CD4-positive, CD25-positive, alpha-beta regulatory T cell (primary cell): ENCODE data around the gene PNKP. TPM values are rescaled to one million over a fixed set of nuclear protein-coding genes. Genes with fewer than 3 reads are reported as not detected.

Experiments
- ATAC-seq, 2 donors: fragments of 150-1000 bp; cut with Tn5 transposase; one replicate each; pipeline ENCODE4 v1.10.0; 2021; ENCODE audit warnings: low read depth in 2 of 2, moderate number of reproducible peaks in 2 of 2, moderate library complexity in 1 of 2
- DNase-seq, 3 donors: peaks; one replicate each; pipeline versions ENCODE4 v3.0.0 to v3.0.0-alpha.2; 2012 to 2022; ENCODE audit warnings: mixed read lengths in 1 of 3
- H3K27ac ChIP-seq: one replicate; pipeline ENCODE4 v1.7.0; 2013; ENCODE audit warnings: mild to moderate bottlenecking, low read length; ENCODE audit not compliant: insufficient read depth, poor library complexity, severe bottlenecking
- H3K27me3 ChIP-seq: one replicate; pipeline ENCODE4 v1.7.0; 2013; ENCODE audit warnings: low read length; ENCODE audit not compliant: control insufficient read depth, insufficient read depth
- H3K36me3 ChIP-seq: one replicate; pipeline ENCODE4 v1.7.0; 2013; ENCODE audit warnings: mild to moderate bottlenecking, low read length, moderate library complexity; ENCODE audit not compliant: control insufficient read depth, insufficient read depth
- H3K4me1 ChIP-seq: 2 replicates; pipeline ENCODE4 v1.7.0; 2013; ENCODE audit warnings: mild to moderate bottlenecking, low read length; ENCODE audit not compliant: insufficient read depth, control insufficient read depth, poor library complexity, severe bottlenecking
- H3K4me3 ChIP-seq: one replicate; pipeline ENCODE4 v1.7.0; 2013; ENCODE audit warnings: low read depth, mild to moderate bottlenecking, low read length, moderate library complexity
- H3K9me3 ChIP-seq, 2 experiments: 1 replicate in 1 of 2; 2 replicates in 1 of 2; pipeline ENCODE4 v1.7.0; 2013; ENCODE audit warnings: low read length in 2 of 2, mild to moderate bottlenecking in 1 of 2, moderate library complexity in 1 of 2; ENCODE audit not compliant: control insufficient read depth in 2 of 2
- H3K27ac Mint-ChIP-seq, 3 donors: one replicate each; pipeline ENCODE4 v1.8.0; 2020 to 2022; ENCODE audit warnings: mild to moderate bottlenecking in 3 of 3, mixed read lengths in 3 of 3, moderate library complexity in 2 of 3
- H3K27me3 Mint-ChIP-seq: one replicate; pipeline ENCODE4 v1.8.0; 2022; ENCODE audit warnings: mild to moderate bottlenecking, mixed read lengths
- H3K36me3 Mint-ChIP-seq: one replicate; pipeline ENCODE4 v1.8.0; 2020; ENCODE audit warnings: mixed read lengths
- H3K4me1 Mint-ChIP-seq, 4 donors: one replicate each; pipeline ENCODE4 v1.8.0; 2020 to 2022; ENCODE audit warnings: mixed read lengths in 4 of 4, mild to moderate bottlenecking in 1 of 4
- H3K4me3 Mint-ChIP-seq, 4 donors: one replicate each; pipeline ENCODE4 v1.8.0; 2020 to 2022; ENCODE audit warnings: mild to moderate bottlenecking in 4 of 4, mixed read lengths in 4 of 4, moderate library complexity in 3 of 4
- H3K9me3 Mint-ChIP-seq, 7 donors: one replicate each; pipeline ENCODE4 v1.8.0; 2020 to 2022; ENCODE audit warnings: mixed read lengths in 7 of 7, mild to moderate bottlenecking in 3 of 7, moderate library complexity in 2 of 7
- polyA plus RNA-seq, 4 donors: library from polyadenylated mRNA; unstranded; fragments of 300-500 nt; fragmentation: Illumina TruSeq; gene quantifications; one replicate each; pipeline ENCODE4 v1.2.3, GENCODE V29; 2021
- total RNA-seq: library from RNA; stranded (reverse); gene quantifications from one replicate; pipeline ENCODE4 v1.2.3, GENCODE V29; 2022

PNKP gene
- total and polyA plus RNA-seq, 5 donors from 2014 or later, result 26.2 to 149 (median 28.4) TPM

DNA sequence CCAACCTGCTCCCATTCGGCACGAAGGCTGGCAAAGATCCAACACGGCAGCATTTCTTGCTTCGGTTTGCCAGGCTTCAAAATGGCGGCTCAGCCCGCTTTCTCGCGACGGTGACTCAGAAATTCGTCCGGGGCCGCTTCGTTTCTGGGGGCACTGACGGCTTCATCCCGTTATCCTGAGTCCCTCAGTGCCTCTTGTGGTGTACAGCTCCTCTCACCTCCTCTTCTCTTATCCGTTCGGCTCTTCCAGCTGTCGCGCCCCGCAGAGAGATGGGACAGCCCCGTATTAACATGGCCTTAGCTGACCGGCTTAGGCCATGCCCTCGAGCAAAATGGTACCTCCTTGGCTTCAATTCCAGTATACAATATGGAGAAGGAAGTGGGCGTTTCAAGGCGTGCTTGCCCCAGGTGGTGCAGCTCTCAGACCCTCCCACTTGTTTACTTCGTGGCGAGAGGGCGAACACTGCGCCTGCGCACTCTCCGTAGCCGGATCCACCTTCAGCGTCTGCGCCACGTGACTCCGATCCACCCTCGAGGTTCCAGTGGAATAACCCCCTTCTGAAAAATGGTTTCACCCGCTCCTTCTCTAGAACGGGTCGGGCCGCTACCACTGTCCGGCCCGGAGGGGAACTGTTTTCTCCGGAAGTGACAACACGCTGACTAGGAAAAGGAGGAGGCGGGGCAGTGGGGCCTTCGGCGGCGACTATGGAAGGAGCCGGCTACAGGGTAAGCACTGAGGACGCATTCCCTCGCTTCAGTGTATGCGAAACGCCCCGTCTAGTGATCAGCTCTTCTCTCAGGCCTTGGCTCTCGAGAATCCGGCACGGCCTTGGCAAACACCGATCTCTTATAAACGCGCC lies 9.9 kb upstream of the PNKP start, which contains the start of the genes AKT1S1 and TBC1D17:
TSS of gene AKT1S1 (minus strand) at position 336 of the 859 bp plus-strand sequence. CDS start 4,060 bp downstream, outside the sequence.
TSS of gene TBC1D17 (plus strand) at position 683 of the 859 bp plus-strand sequence. CDS start at position 705, 22 bp downstream.
- Mint-ChIP-seq H3K4me1 (peaks cover 0 to 42% (median 9%) of the 10 kb centered on the region in 4 donors), H3K4me3 (peak within 1 kb of the TSS in 1 of 4 donors; percentile 53), H3K27me3 (no peaks in the 10 kb centered on the region), H3K36me3 (peaks cover 4% of the 10 kb centered on the region), H3K27ac (no peak within 1 kb of the TSS), H3K9me3 (no peaks in the 10 kb centered on the region)
- peaks cover 19% of the 10 kb centered on the region for H3K36me3 ChIP-seq
- H3K9me3 ChIP-seq, result no peaks in the 10 kb centered on the region
- peak within 1 kb of the TSS; percentile 90 for H3K4me3 ChIP-seq
- peak within 1 kb of the TSS; percentile 99 for H3K27ac ChIP-seq
- peak; percentile 97 to 100 (median 100) for DNase-seq
- no peaks in the 10 kb centered on the region for H3K27me3 ChIP-seq
- H3K4me1 ChIP-seq, result peaks cover 22% of the 10 kb centered on the region
- peak; percentile 68 to 70 for ATAC-seq

DNA sequence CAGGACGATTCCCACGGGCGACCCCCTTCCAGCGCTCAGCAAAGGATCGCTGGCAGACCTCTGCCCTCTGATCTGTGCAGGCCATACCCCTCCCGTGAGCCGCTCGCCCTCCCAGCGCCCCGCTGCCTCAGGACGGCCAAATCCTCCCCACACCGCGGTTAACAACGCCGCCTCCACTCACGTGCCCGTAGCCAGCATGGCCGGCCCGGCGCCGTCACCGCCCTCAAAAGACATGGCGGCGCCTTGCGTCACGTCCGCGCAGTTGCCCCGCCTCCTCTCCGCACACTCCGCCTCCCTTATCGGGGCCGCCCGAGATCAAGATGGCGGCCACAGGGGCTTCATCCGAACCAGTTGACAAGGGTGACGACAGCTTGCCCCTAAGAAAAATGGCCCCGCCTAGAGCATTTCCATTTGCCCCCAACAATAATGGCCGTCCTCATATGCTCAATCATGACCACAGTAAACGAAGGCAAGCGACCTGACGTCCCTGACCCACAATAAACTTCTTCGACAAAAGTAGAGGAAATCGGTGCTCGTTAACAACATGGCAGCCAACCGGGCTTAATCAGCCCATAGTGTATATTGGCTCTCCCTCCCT lies 9.1 kb upstream of the PNKP start:
- no peak overlapping the region for H3K4me3 Mint-ChIP-seq
- H3K27ac Mint-ChIP-seq, result no peak overlapping the region
- no peaks in the 10 kb centered on the region for H3K27me3 ChIP-seq
- H3K4me1 Mint-ChIP-seq, result peaks cover 0 to 49% (median 13%) of the 10 kb centered on the region in 4 donors
- H3K36me3 Mint-ChIP-seq, result peaks cover 4% of the 10 kb centered on the region
- no peaks in the 10 kb centered on the region for H3K9me3 ChIP-seq
- no peaks in the 10 kb centered on the region for H3K27me3 Mint-ChIP-seq
- H3K9me3 Mint-ChIP-seq, result no peaks in the 10 kb centered on the region
- ATAC-seq, result peak; percentile 58 to 62
- peaks cover 22% of the 10 kb centered on the region for H3K4me1 ChIP-seq
- peak overlapping the region; percentile 90 for H3K4me3 ChIP-seq
- peak; percentile 96 to 99 (median 99) for DNase-seq
- peak overlapping the region; percentile 99 for H3K27ac ChIP-seq
- H3K36me3 ChIP-seq, result peaks cover 13% of the 10 kb centered on the region

DNA sequence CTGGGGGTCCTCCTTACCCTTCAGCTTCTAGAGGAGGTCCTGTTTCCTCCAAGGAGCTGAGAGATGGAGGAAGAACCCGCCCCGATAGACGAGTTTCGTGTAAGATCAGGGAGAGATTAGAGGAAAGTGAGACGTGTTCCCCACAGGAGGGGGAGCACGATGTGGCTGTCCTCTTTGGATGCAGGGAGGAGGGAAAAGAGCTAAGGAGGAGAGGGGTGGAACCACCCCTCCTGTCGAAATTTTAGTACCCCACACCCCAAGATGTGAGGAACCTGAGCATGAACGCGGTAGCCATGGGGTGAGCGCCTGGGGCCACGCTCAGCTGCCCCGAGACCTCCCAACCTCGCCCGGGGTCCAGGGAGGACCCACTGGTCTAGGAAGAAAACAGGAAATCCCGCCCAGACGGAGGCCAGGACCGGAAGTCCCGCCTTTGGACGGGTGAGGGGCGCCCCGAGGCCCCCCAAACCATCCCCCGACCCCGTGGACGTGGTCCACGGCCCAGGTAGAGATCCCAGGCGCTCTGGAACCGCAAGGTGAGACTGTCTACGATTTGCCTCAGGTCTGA lies 8.6 kb upstream of the PNKP start:
- peaks cover 0 to 53% (median 13%) of the 10 kb centered on the region in 4 donors for H3K4me1 Mint-ChIP-seq
- no peaks in the 10 kb centered on the region for H3K9me3 Mint-ChIP-seq
- Histone ChIP-seq H3K4me1 (peaks cover 22% of the 10 kb centered on the region), H3K9me3 (no peaks in the 10 kb centered on the region), H3K27me3 (no peaks in the 10 kb centered on the region), H3K27ac (peak overlapping the region; percentile 99), H3K4me3 (peak overlapping the region; percentile 86), H3K36me3 (peaks cover 9% of the 10 kb centered on the region)
- no peak overlapping the region for H3K27ac Mint-ChIP-seq
- no peak overlapping the region for H3K4me3 Mint-ChIP-seq
- H3K27me3 Mint-ChIP-seq, result no peaks in the 10 kb centered on the region
- no peak for ATAC-seq
- peaks cover 4% of the 10 kb centered on the region for H3K36me3 Mint-ChIP-seq
- peak in 2 of 3 donors; percentile 43 to 66 for DNase-seq

DNA sequence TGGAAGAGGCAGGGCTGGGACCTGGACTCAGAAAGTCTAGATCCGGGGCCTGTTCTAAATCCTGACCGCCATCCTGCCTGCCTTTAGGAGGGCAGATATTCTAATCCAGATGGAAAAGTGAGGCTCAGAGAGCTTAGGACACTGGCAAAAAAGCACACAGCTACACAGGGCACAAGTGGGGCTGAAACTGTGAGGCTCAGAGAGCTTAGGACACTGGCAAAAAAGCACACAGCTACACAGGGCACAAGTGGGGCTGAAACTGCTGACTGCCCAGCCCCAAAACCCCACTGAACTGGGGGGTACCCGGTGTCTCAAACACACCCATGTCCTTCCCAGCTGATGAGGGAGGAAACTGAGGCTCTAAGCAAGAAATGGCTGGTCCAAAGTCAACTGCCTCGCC lies 7.8 kb upstream of the PNKP start:
- no peak overlapping the region for H3K27ac Mint-ChIP-seq
- peaks cover 27% of the 10 kb centered on the region for H3K4me1 ChIP-seq
- H3K4me3 ChIP-seq, result no peak overlapping the region
- no peaks in the 10 kb centered on the region for H3K9me3 Mint-ChIP-seq
- no peaks in the 10 kb centered on the region for H3K27me3 ChIP-seq
- H3K36me3 ChIP-seq, result peaks cover 2% of the 10 kb centered on the region
- H3K9me3 ChIP-seq, result no peaks in the 10 kb centered on the region
- H3K4me1 Mint-ChIP-seq, result peaks cover 0 to 57% (median 16%) of the 10 kb centered on the region in 4 donors
- peaks cover 4% of the 10 kb centered on the region for H3K36me3 Mint-ChIP-seq
- ATAC-seq, result no peak
- H3K4me3 Mint-ChIP-seq, result no peak overlapping the region
- no peak overlapping the region for H3K27ac ChIP-seq
- H3K27me3 Mint-ChIP-seq, result no peaks in the 10 kb centered on the region
- no peak for DNase-seq

DNA sequence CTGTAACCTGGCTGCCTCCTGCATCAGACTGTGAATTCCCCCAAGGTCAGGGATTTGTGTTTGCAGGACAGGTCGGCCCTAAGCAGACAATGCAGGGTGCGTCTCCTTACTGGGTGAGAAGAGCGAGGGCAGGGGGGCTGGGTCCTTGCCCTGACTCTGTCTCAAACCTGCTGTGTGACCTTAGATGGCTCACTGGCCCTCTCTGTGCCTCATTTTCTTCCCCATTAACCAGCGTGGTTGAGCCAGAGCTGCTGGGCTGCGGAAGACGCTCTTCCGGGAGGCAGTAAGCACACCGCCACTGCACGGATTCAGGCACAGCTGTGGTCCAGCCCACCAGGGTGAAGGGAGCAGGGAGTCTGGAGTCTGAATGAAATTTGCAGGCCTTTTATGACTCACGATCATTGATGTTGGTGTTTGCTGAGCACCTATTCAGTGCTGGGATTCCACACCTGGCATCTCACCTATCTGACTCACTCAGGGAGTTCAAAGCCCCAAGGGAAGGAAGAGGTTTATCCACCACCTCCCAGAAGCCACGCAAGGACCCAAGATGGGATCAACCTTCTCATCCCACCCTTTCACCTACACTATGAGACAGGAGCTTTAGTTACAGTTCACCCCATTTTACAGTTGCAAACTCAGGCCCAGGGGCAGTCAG lies 7.3 kb upstream of the PNKP start:
- no peaks in the 10 kb centered on the region for H3K27me3 Mint-ChIP-seq
- no peaks in the 10 kb centered on the region for H3K9me3 Mint-ChIP-seq
- H3K4me3 Mint-ChIP-seq, result peak overlapping the region in 2 of 4 donors; percentile 5 to 74
- DNase-seq (no peak), ATAC-seq (no peak)
- H3K9me3 ChIP-seq, result no peaks in the 10 kb centered on the region
- H3K27ac Mint-ChIP-seq, result peak overlapping the region in 2 of 3 donors; percentile 73 to 76
- no peaks in the 10 kb centered on the region for H3K36me3 ChIP-seq
- H3K27ac ChIP-seq, result no peak overlapping the region
- peaks cover 0 to 57% (median 16%) of the 10 kb centered on the region in 4 donors for H3K4me1 Mint-ChIP-seq
- peaks cover 4% of the 10 kb centered on the region for H3K36me3 Mint-ChIP-seq
- no peaks in the 10 kb centered on the region for H3K27me3 ChIP-seq
- no peak overlapping the region for H3K4me3 ChIP-seq
- peaks cover 31% of the 10 kb centered on the region for H3K4me1 ChIP-seq

DNA sequence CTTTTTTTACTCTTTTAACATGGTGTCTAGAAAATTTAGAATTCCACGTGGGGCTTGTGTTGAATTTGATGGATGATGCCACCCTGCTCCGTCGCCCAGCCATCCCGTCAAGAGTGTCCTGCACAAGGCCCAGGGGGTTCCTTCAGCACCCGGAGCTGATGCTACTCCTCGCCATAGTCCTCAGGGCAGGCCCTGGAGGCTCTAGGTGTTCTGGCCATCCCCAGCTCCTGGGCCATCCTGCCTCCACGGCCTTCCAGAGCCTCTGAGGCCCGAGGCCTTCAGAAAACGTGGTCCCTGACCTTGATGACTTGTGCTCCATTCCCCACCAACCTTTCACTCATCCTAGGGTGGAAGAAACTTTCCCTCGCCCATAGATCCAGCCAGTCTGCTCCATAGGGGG lies 6.5 kb upstream of the PNKP start:
- H3K4me3 Mint-ChIP-seq, result peak overlapping the region in 2 of 4 donors; percentile 5 to 33
- H3K4me1 ChIP-seq, result peaks cover 36% of the 10 kb centered on the region
- no peaks in the 10 kb centered on the region for H3K9me3 ChIP-seq
- DNase-seq (no peak), ATAC-seq (no peak)
- no peak overlapping the region for H3K4me3 ChIP-seq
- no peak overlapping the region for H3K27ac ChIP-seq
- no peaks in the 10 kb centered on the region for H3K27me3 Mint-ChIP-seq
- H3K27me3 ChIP-seq, result no peaks in the 10 kb centered on the region
- no peaks in the 10 kb centered on the region for H3K36me3 ChIP-seq
- H3K36me3 Mint-ChIP-seq, result peaks cover 4% of the 10 kb centered on the region
- H3K9me3 Mint-ChIP-seq, result no peaks in the 10 kb centered on the region
- H3K27ac Mint-ChIP-seq, result no peak overlapping the region
- peaks cover 0 to 50% (median 15%) of the 10 kb centered on the region in 4 donors for H3K4me1 Mint-ChIP-seq

DNA sequence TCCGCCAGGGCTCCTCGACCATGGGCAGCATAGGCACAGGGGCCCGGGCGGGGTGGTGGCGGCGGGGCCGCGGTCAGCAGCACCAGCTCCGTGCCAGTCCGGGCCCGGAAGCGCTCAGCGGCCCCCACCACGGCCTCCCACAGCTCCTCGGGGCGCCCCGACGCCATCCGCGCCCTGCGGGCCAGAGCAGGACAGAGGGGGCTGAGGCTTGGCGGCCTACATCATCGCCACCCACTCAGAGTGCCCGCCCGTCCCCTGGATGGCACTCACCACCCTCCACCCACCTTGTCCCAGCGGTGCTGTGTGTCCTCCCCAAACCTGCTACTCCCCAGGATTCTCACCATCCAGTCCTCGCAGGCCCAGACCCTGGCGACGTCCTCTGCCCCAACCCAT lies 5.7 kb upstream of the PNKP start:
- no peak for ATAC-seq
- no peaks in the 10 kb centered on the region for H3K9me3 Mint-ChIP-seq
- H3K4me3 ChIP-seq, result no peak overlapping the region
- peaks cover 3% of the 10 kb centered on the region for H3K36me3 Mint-ChIP-seq
- H3K4me1 ChIP-seq, result peaks cover 34% of the 10 kb centered on the region
- H3K27ac ChIP-seq, result no peak overlapping the region
- H3K27me3 Mint-ChIP-seq, result no peaks in the 10 kb centered on the region
- no peaks in the 10 kb centered on the region for H3K9me3 ChIP-seq
- no peak for DNase-seq
- H3K4me3 Mint-ChIP-seq, result no peak overlapping the region
- no peak overlapping the region for H3K27ac Mint-ChIP-seq
- no peaks in the 10 kb centered on the region for H3K27me3 ChIP-seq
- H3K4me1 Mint-ChIP-seq, result peaks cover 0 to 43% (median 12%) of the 10 kb centered on the region in 4 donors
- H3K36me3 ChIP-seq, result no peaks in the 10 kb centered on the region
